HG02610 (cell line): ENCODE results near the gene MCM10.

ENCODE experiments used
- ATAC-seq: cut with Tn5 transposase; IDR thresholded peaks from one replicate; pipeline ENCODE4 v1.9.1; 2021; ENCODE audit warnings: mild to moderate bottlenecking, moderate library complexity; ENCODE audit not compliant: unreplicated experiment

The MCM10 gene

GRCh38 chr10:13163859-13164258, 2.5 kb downstream of the MCM10 start:
- ATAC-seq: no peak

GRCh38 chr10:13165177-13165576, 3.8 kb downstream of the MCM10 start:
- no peak for ATAC-seq

GRCh38 chr10:13167568-13167967, 6.2 kb downstream of the MCM10 start:
- ATAC-seq: no peak

- no peak for ATAC-seq
These were observed 7.4 kb downstream of the MCM10 start for GRCh38 chr10:13168781-13169180.

GRCh38 chr10:13173616-13174015, 12.3 kb downstream of the MCM10 start:
- no peak for ATAC-seq

GRCh38 chr10:13180788-13181187, 19.4 kb downstream of the MCM10 start:
- peak; percentile 82 for ATAC-seq

GRCh38 chr10:13182424-13182823, 21.1 kb downstream of the MCM10 start:
- ATAC-seq: no peak

GRCh38 chr10:13183625-13184024, 22.3 kb downstream of the MCM10 start:
- ATAC-seq: peak; percentile 70

GRCh38 chr10:13184276-13184675, 22.9 kb downstream of the MCM10 start:
- ATAC-seq: no peak

- ATAC-seq: no peak
These were observed 23.6 kb downstream of the MCM10 start for GRCh38 chr10:13184730-13185514.

GRCh38 chr10:13187135-13187534, 25.8 kb downstream of the MCM10 start:
- ATAC-seq: no peak

GRCh38 chr10:13188593-13188992, 27.2 kb downstream of the MCM10 start:
- ATAC-seq: no peak

GRCh38 chr10:13189961-13190360, 28.6 kb downstream of the MCM10 start:
- ATAC-seq: no peak

GRCh38 chr10:13190816-13191215, 29.5 kb downstream of the MCM10 start:
- no peak for ATAC-seq

GRCh38 chr10:13191362-13191761, 30.0 kb downstream of the MCM10 start:
- no peak for ATAC-seq

GRCh38 chr10:13193637-13194036, 32.3 kb downstream of the MCM10 start:
- no peak for ATAC-seq

GRCh38 chr10:13195016-13195415, 33.7 kb downstream of the MCM10 start:
- ATAC-seq: no peak

- no peak for ATAC-seq
These were observed 39.8 kb downstream of the MCM10 start for GRCh38 chr10:13201132-13201531.

GRCh38 chr10:13206091-13206490, 44.7 kb downstream of the MCM10 start:
- ATAC-seq: no peak

- no peak for ATAC-seq
These were observed 45.4 kb downstream of the MCM10 start for GRCh38 chr10:13206546-13207443.

- no peak for ATAC-seq
These were observed 51.8 kb downstream of the MCM10 start for GRCh38 chr10:13213163-13213562.

GRCh38 chr10:13218878-13219277, 57.5 kb downstream of the MCM10 start:
- no peak for ATAC-seq
